ENCODE data around the gene SLC35F3. TPM values are rescaled to one million over a fixed set of nuclear protein-coding genes. Genes with fewer than 3 reads are reported as not detected.
"Not testable (repeated sequence)": the region's sequence is repeated elsewhere in the genome, so short reads cannot be mapped to it uniquely, and the experiment has no call there.

Gene SLC35F3
- total RNA-seq, 2 donors from 2014 or later, result 0.24 to 2.4 TPM

GRCh38 chr1:234286206-234286605, 381.7 kb downstream of the SLC35F3 start:
- Mint-ChIP-seq H3K36me3 (ENCODE audit: insufficient read depth in 2 of 2) (peaks cover 5 to 6% of the 10 kb centered on the region in 2 donors), H3K4me3 (no peak overlapping the region), H3K27ac (no peak overlapping the region), H3K4me1 (ENCODE audit: low read depth) (no peaks in the 10 kb centered on the region), H3K27me3 (ENCODE audit: low read depth) (peaks cover 20% of the 10 kb centered on the region), H3K9me3 (peaks cover 4 to 5% of the 10 kb centered on the region in 2 donors)
- ATAC-seq (replicated peaks in 1 of 2) (no peak), DNase-seq (no peak)

GRCh38 chr1:234288946-234289345, 384.5 kb downstream of the SLC35F3 start:
- peaks cover 5 to 6% of the 10 kb centered on the region in 2 donors for H3K36me3 Mint-ChIP-seq (ENCODE audit: insufficient read depth in 2 of 2)
- H3K27me3 Mint-ChIP-seq (ENCODE audit: low read depth), result peaks cover 24% of the 10 kb centered on the region
- DNase-seq, result no peak
- no peak overlapping the region for H3K27ac Mint-ChIP-seq
- peaks cover 4 to 5% of the 10 kb centered on the region in 2 donors for H3K9me3 Mint-ChIP-seq
- H3K4me3 Mint-ChIP-seq, result no peak overlapping the region
- ATAC-seq (replicated peaks in 1 of 2), result no peak
- H3K4me1 Mint-ChIP-seq (ENCODE audit: low read depth), result no peaks in the 10 kb centered on the region

- H3K36me3 Mint-ChIP-seq (ENCODE audit: insufficient read depth in 2 of 2), result peaks cover 5 to 6% of the 10 kb centered on the region in 2 donors
- H3K4me1 Mint-ChIP-seq (ENCODE audit: low read depth), result no peaks in the 10 kb centered on the region
- no peak for ATAC-seq (replicated peaks in 1 of 2)
- H3K27ac Mint-ChIP-seq, result no peak overlapping the region
- no peak overlapping the region for H3K4me3 Mint-ChIP-seq
- DNase-seq, result no peak
- H3K27me3 Mint-ChIP-seq (ENCODE audit: low read depth), result peaks cover 20% of the 10 kb centered on the region
- peaks cover 4 to 5% of the 10 kb centered on the region in 2 donors for H3K9me3 Mint-ChIP-seq
Observed at GRCh38 chr1:234289538-234290305, 385.2 kb downstream of the SLC35F3 start.

- Mint-ChIP-seq H3K4me3 (no peak overlapping the region), H3K4me1 (ENCODE audit: low read depth) (no peaks in the 10 kb centered on the region), H3K27me3 (ENCODE audit: low read depth) (peaks cover 28% of the 10 kb centered on the region), H3K36me3 (ENCODE audit: insufficient read depth in 2 of 2) (peaks cover 5 to 6% of the 10 kb centered on the region in 2 donors), H3K9me3 (peaks cover 4 to 5% of the 10 kb centered on the region in 2 donors), H3K27ac (no peak overlapping the region)
- DNase-seq, result no peak
- ATAC-seq (replicated peaks in 1 of 2), result no peak
Observed at GRCh38 chr1:234292011-234292410, 387.5 kb downstream of the SLC35F3 start.

GRCh38 chr1:234292548-234292947, 388.1 kb downstream of the SLC35F3 start:
- no peak overlapping the region for H3K27ac Mint-ChIP-seq

GRCh38 chr1:234294109-234294817, 389.8 kb downstream of the SLC35F3 start:
- DNase-seq, result no peak
- Mint-ChIP-seq H3K27me3 (ENCODE audit: low read depth) (peaks cover 30% of the 10 kb centered on the region), H3K27ac (no peak overlapping the region), H3K9me3 (peaks cover 4 to 7% of the 10 kb centered on the region in 2 donors), H3K36me3 (ENCODE audit: insufficient read depth in 2 of 2) (peaks cover 5 to 6% of the 10 kb centered on the region in 2 donors), H3K4me1 (ENCODE audit: low read depth) (no peaks in the 10 kb centered on the region), H3K4me3 (no peak overlapping the region)
- no peak for ATAC-seq (replicated peaks in 1 of 2)

More at GRCh38 chr1:234292548-234292947, 388.1 kb downstream of the SLC35F3 start:
- DNase-seq (no peak), ATAC-seq (replicated peaks in 1 of 2) (no peak)
- peaks cover 4 to 5% of the 10 kb centered on the region in 2 donors for H3K9me3 Mint-ChIP-seq
- peaks cover 5 to 6% of the 10 kb centered on the region in 2 donors for H3K36me3 Mint-ChIP-seq (ENCODE audit: insufficient read depth in 2 of 2)
- no peaks in the 10 kb centered on the region for H3K4me1 Mint-ChIP-seq (ENCODE audit: low read depth)
- H3K27me3 Mint-ChIP-seq (ENCODE audit: low read depth), result peaks cover 30% of the 10 kb centered on the region
- H3K4me3 Mint-ChIP-seq, result no peak overlapping the region

GRCh38 chr1:234295068-234295467, 390.6 kb downstream of the SLC35F3 start:
- Mint-ChIP-seq H3K27me3 (ENCODE audit: low read depth) (peaks cover 30% of the 10 kb centered on the region), H3K4me3 (no peak overlapping the region), H3K9me3 (peaks cover 0 to 2% of the 10 kb centered on the region in 2 donors), H3K4me1 (ENCODE audit: low read depth) (no peaks in the 10 kb centered on the region), H3K27ac (no peak overlapping the region), H3K36me3 (ENCODE audit: insufficient read depth in 2 of 2) (peaks cover 0 to under 1% of the 10 kb centered on the region in 2 donors)
- no peak for ATAC-seq (replicated peaks in 1 of 2)
- no peak for DNase-seq

- H3K4me3 Mint-ChIP-seq, result no peak overlapping the region
- DNase-seq, result no peak
- no peaks in the 10 kb centered on the region for H3K36me3 Mint-ChIP-seq (ENCODE audit: insufficient read depth in 2 of 2)
- no peak overlapping the region for H3K27ac Mint-ChIP-seq
- H3K9me3 Mint-ChIP-seq, result peaks cover 0 to 2% of the 10 kb centered on the region in 2 donors
- no peaks in the 10 kb centered on the region for H3K4me1 Mint-ChIP-seq (ENCODE audit: low read depth)
- ATAC-seq (replicated peaks in 1 of 2), result no peak
- peaks cover 30% of the 10 kb centered on the region for H3K27me3 Mint-ChIP-seq (ENCODE audit: low read depth)
Observed at GRCh38 chr1:234295626-234296025, 391.1 kb downstream of the SLC35F3 start.

- DNase-seq, result no peak
- H3K36me3 Mint-ChIP-seq (ENCODE audit: insufficient read depth in 2 of 2), result no peaks in the 10 kb centered on the region
- no peak for ATAC-seq (replicated peaks in 1 of 2)
- H3K4me3 Mint-ChIP-seq, result no peak overlapping the region
- peaks cover 30% of the 10 kb centered on the region for H3K27me3 Mint-ChIP-seq (ENCODE audit: low read depth)
- H3K27ac Mint-ChIP-seq, result no peak overlapping the region
- peaks cover 0 to 2% of the 10 kb centered on the region in 2 donors for H3K9me3 Mint-ChIP-seq
- no peaks in the 10 kb centered on the region for H3K4me1 Mint-ChIP-seq (ENCODE audit: low read depth)
Observed at GRCh38 chr1:234296496-234296895, 392.0 kb downstream of the SLC35F3 start.

- no peak overlapping the region for H3K27ac Mint-ChIP-seq
- no peaks in the 10 kb centered on the region for H3K4me1 Mint-ChIP-seq (ENCODE audit: low read depth)
- DNase-seq, result no peak
- peaks cover 0 to 2% of the 10 kb centered on the region in 2 donors for H3K9me3 Mint-ChIP-seq
- no peaks in the 10 kb centered on the region for H3K36me3 Mint-ChIP-seq (ENCODE audit: insufficient read depth in 2 of 2)
- peaks cover 30% of the 10 kb centered on the region for H3K27me3 Mint-ChIP-seq (ENCODE audit: low read depth)
- H3K4me3 Mint-ChIP-seq, result no peak overlapping the region
- peak in 1 of 2 donors; percentile 50 for ATAC-seq (replicated peaks in 1 of 2)
Observed at GRCh38 chr1:234297668-234298067, 393.2 kb downstream of the SLC35F3 start.

GRCh38 chr1:234300096-234300495, 395.6 kb downstream of the SLC35F3 start:
- H3K4me1 Mint-ChIP-seq (ENCODE audit: low read depth), result no peaks in the 10 kb centered on the region
- peaks cover 0 to 3% of the 10 kb centered on the region in 2 donors for H3K9me3 Mint-ChIP-seq
- ATAC-seq (replicated peaks in 1 of 2) (no peak), DNase-seq (no peak)
- peaks cover 0 to 2% of the 10 kb centered on the region in 2 donors for H3K36me3 Mint-ChIP-seq (ENCODE audit: insufficient read depth in 2 of 2)
- H3K27me3 Mint-ChIP-seq (ENCODE audit: low read depth), result peaks cover 25% of the 10 kb centered on the region
- no peak overlapping the region for H3K4me3 Mint-ChIP-seq
- no peak overlapping the region for H3K27ac Mint-ChIP-seq

- not testable (repeated sequence) for ATAC-seq (replicated peaks in 1 of 2); H3K4me3 Mint-ChIP-seq; DNase-seq; H3K4me1 Mint-ChIP-seq (ENCODE audit: low read depth); H3K27ac Mint-ChIP-seq; H3K36me3 Mint-ChIP-seq (ENCODE audit: insufficient read depth in 2 of 2); H3K9me3 Mint-ChIP-seq
- H3K27me3 Mint-ChIP-seq (ENCODE audit: low read depth), result peaks cover 12% of the 10 kb centered on the region
Observed at GRCh38 chr1:234301663-234302062, 397.2 kb downstream of the SLC35F3 start.

GRCh38 chr1:234302354-234302962, 398.0 kb downstream of the SLC35F3 start:
- peaks cover 0 to 2% of the 10 kb centered on the region in 2 donors for H3K36me3 Mint-ChIP-seq (ENCODE audit: insufficient read depth in 2 of 2)
- no peak for DNase-seq
- H3K27me3 Mint-ChIP-seq (ENCODE audit: low read depth), result peaks cover 7% of the 10 kb centered on the region
- peaks cover 0 to 3% of the 10 kb centered on the region in 2 donors for H3K9me3 Mint-ChIP-seq
- H3K4me1 Mint-ChIP-seq (ENCODE audit: low read depth), result no peaks in the 10 kb centered on the region
- no peak overlapping the region for H3K27ac Mint-ChIP-seq
- no peak for ATAC-seq (replicated peaks in 1 of 2)
- no peak overlapping the region for H3K4me3 Mint-ChIP-seq
